GM19328 (cell line): ENCODE results near the gene DDX1.

Experiments
- ATAC-seq: cut with Tn5 transposase; IDR thresholded peaks from one replicate; pipeline ENCODE4 v1.9.1; 2021; ENCODE audit warnings: mild to moderate bottlenecking, moderate library complexity; ENCODE audit not compliant: unreplicated experiment

Gene DDX1

DNA sequence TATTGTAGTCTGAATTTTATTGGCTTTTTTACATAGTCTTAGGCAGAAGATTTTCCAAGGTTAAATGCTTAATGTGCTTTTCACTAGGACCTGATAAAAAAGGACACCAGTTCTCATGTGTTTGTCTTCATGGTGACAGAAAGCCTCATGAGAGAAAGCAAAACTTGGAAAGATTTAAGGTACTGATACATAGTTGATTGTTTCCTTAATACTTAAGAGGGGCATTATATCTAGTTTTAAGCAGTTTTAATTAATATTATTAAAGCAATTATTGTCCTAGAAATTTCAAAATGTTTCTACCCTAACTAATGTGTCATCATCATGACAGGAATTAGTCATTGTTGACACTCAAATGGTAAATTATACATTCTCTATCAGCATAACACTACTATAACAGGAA lies 35.3 kb downstream of the DDX1 start:
- no peak for ATAC-seq

DNA sequence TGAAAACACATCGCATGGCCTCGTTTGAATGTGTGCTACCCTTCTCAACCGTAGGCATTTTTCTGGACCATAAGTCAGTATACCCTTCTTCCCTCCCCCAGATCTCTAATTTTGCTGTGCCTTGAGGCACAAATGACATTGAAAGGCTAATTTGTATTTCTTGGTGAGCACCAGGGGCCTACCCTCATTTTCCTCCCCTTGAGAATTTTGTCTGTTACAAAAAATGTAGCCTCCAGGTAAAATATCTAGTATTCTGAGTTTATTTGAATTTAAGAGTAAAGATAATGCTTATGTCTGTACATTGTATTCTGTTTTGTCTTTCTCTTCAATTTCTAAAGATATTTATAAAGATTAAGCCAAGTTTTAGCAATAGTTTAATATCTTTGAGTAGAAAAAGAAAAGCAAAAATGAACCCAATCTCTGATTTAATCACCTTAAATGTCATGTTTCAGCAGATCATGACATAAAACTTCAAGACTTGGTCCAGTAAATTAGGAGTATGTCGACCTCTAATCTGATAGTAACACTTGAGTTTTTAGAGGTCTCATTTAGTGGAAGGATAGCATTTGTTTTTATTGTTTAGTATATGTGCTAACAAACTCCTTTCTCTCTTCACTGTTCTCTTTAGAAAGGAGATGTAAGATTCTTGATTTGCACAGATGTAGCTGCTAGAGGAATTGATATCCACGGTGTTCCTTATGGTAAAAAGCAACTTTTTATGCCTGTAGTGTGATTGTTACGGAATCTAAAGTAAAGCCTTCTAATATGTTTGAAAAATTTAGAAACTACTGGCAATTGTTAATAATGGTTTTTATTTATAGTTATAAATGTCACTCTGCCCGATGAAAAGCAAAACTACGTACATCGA lies 36.4 kb downstream of the DDX1 start:
- ATAC-seq: no peak

DNA sequence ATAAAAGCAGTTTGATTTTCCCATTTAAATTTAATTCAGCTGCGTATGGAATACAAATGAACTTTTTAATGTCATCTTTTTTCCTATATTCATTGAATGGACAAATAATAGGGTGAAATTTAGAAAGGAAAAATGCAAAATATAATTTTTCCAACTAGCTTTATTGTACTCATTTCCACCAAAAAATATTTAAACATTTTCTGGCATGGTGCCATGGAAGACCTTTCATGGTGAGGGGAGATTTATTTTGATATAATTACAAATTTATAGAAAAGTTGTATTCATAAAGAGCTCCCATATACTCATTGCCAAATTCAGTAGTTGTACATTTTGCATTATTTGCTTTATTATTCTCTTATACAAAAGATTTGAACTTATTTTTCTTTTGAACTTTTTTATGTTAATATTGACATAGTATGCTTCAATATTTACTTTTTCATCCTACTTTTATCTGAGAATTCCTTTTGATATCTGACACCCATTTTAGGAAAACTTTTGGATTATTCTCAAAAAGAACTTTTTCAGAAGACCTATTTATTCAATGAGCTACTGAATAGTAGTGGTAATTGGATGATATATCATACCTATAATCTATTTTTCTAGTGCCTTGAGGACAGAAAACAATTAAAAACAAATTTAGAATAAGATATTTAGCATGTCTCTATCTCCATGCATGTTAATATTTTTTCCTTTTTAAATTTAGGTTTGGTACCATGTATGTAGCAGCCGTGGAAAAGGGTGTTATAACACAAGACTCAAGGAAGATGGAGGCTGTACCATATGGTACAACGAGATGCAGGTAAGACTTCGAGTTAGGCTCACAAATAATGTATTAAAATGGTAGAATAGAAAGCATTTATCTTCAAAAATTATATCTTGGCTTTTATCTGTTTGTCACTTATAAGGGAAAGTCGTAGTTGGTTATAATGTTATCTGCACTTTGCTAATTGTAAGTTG lies 37.5 kb downstream of the DDX1 start:
- ATAC-seq: no peak

DNA sequence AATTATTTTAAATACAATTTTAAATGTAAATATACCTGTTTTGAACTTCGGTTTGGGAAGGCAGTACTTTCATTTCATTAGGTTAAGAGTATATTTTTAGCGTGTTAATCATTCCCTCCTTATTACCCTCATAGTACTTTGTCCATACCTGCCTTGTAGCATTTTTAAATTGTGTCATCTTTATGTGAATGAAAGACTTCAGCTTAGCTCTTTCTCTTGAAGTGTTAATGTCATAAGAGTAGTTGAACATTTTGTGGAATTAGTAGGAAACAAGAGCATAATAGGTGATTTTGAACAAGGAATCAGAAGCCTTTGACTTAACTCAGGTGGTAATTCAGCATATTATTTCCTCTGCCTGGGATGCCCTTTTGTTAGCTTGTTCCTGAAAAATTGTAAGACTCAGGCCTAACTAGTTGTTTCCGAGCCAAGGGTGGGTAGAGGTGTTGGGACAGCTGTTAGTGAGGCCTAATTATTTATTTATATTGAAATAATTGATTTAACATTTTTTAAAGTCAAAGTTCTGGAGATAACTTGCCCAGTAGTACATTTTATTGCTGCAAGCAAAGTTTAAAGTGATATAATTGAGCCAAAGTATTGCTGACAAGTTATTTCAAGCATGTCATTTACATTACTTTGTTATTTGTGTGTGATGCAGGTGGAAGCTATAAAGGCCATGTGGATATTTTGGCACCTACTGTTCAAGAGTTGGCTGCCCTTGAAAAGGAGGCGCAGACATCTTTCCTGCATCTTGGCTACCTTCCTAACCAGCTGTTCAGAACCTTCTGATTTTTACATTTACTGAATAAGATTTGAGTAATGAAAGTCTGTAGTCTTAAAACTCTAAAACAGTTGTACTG lies 38.7 kb downstream of the DDX1 start:
- no peak for ATAC-seq

DNA sequence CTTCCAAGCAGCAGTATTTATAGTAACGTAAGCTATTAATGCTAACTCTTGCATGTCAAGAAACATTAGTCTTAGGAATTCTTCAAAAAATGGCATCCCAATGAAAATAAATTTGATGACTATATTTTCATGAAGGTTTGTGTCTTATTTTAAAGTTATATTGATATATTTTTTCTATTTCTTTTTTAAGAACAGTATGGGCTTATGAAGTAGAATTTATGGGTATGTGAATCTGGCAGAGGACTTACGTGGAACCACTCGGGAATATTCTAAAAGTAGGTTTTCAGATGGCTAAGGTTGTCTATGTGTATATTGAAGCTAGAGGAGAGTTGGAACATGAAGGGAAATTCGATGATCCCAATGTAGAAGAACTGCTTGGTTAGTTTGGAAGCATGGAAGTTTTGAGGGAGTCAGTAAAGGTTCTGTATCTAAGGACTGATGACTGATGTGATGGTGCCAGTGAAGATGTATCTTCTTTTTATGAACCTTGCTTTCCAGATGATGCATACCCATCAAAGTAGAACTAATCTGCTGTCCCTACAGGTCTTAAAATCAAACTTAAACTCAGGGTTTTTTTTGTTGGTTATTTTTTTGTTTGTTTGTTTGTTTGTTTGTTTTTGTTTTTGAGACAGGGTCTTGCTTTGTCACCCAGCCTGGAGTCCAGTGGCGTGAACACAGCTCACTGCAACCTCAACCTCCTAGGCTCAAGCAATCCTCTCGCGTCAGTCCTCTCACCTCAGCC lies 39.5 kb downstream of the DDX1 start:
- no peak for ATAC-seq

DNA sequence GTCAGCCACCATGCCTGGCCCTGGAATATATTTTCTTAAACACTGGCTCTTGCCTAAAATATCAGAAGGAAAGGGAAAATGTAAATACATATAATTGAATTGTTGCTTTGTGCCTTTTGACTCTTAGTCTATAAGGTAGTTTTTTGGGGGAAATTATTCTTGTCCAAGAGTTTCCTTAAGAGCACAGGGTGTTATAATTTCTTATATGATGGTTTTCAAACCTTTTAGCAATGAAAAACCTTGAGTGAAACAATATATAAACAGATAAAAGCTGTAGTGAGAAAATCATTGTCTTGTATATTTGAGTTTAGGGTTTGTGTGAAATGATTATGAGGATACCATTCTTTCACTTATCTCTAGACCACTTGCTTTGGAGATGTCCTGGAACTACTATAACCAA lies 40.2 kb downstream of the DDX1 start:
- no peak for ATAC-seq

DNA sequence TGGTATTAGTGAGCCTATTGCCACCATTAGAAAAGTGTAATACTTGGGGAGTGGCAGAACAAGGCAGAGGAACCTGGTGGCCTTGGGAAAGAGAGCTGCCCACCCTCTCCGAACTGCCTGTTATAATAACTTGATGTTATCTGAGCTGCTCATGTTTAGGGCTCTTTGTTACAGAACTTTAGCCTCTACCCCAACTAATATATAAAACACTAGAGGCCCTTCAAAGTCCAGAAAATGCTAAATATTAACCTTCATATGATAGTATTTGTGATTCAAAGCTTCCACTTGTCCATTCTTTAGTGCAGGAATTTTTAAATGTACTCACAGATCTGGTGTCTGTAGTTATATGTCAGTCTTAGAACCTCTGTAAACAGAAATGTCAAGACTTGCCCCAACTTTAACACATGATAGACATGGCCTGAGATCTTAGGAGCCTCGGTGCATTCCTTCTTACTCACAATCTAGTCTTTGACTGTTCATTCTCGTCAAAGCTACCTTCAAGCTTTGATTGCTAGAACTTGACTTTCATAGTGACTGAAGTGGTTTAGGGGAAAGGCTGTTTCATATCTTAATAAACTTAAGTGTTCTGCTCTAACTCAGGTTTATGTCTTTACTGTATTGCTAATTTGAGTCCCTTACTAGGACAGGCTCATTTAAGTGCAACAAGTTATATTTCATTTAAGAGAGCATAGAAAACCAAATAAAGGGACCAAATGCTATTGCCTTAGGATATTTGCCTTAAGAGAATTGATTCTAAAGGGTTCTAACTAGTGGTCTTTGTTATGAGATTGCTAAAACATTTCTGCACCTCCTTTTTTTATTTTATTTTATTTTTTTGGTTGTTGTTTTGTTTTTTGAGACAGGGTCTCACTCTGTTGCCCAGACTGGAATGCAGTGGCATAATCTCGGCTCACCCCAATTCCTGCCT lies 41.6 kb downstream of the DDX1 start:
- no peak for ATAC-seq

DNA sequence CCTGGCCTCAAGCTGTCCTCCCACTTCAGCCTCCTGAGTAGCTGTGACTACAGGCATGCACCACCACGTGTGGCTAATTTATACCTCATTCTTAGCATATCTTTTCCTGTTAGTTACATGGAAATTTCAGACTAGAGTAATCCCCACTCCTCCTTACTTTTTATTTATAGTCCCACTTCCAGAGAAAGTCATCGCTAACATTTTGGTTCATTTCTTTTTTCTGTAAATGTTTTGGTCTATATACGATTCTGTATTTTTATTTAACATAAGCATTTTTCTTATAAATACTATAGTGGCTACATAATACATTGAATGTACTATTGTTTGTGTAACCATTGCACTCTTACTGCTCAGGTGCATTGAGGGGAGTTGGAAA lies 42.3 kb downstream of the DDX1 start:
- ATAC-seq: no peak

DNA sequence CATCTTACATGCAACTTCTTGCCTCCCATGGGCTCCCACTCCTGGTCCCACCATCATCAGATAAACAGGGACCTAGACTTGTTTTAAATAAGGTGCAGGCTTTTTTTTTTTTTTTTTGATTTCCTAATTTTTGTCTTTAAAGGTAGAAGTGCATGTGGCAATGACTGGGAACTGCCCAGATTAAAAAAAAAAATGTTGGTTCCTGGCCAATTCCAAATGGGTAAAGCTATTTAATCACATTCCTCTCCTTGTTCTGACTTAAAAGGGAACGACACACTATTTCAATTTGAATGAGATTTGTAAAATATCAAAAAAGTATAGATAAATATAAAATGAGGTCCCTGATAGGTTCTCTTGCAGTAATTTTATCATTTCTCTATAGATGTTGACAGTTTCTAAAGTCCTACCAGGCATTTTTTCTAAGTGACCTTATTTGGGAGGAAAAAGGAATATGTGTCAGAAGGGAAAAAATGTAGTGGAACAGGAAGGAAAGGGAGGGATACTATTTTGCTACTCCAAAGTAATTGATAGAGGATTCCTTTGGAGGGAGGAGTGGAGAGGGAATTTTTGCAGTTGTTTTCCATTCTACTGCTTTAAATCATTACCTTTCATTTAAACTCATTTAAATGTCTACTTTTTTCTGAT lies 43.3 kb downstream of the DDX1 start:
- ATAC-seq: no peak

DNA sequence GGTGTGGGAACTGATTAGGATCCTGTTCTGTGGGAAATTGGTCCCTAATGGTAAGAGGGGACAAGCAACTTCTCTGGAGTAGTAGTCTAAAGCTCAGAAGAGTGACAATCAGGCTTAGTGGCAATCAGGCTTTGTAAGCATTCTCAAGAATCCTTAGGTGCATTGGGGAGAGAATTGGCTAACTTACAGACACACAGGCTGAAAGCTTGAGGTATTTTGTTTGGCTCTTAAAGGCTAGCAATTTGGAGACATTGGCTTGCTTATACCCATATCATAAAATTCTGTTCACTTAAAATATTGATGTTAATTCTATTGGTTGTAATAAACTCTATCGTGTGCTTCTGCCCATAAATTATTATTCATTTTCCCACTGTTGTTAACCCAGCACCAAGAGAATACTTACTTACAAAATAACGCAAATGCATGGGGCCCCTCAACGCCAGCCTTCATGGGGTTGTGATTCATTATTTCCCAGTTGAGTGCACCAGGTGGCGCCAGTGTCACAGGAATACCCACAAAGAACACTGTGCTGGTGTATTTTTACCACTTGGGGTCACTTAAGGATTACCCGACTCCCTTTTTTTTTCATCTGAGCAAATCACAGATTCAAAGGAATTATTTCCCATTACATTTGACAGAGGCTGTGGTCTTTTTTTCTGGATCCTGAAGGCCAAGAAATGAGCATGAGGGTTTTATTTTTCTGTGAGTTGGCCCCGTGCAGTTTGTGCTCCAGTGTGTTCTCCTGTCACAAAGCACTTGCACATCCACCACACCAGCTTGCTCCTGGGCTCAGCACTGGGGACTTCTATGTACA lies 45.5 kb downstream of the DDX1 start:
- ATAC-seq: peak; percentile 67

DNA sequence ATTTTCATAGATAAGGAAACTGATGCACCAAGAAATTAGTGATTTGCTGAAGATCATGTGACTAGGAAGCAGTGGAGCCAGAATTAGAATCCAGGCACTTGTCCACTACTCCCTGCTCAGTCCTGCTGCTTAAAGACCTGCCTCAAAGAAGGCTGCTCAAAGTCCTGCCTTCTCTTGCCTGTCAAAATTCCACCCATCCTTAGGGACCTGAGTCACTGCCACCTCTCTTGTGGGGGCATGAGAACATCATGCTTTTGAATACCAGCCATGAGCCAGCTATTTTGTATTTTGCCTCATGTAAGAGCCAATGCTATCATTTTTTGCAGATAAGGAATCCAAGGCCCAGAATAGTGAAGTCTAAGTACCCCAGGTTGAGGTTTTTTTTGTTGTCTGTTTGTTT lies 47.1 kb downstream of the DDX1 start:
- no peak for ATAC-seq

DNA sequence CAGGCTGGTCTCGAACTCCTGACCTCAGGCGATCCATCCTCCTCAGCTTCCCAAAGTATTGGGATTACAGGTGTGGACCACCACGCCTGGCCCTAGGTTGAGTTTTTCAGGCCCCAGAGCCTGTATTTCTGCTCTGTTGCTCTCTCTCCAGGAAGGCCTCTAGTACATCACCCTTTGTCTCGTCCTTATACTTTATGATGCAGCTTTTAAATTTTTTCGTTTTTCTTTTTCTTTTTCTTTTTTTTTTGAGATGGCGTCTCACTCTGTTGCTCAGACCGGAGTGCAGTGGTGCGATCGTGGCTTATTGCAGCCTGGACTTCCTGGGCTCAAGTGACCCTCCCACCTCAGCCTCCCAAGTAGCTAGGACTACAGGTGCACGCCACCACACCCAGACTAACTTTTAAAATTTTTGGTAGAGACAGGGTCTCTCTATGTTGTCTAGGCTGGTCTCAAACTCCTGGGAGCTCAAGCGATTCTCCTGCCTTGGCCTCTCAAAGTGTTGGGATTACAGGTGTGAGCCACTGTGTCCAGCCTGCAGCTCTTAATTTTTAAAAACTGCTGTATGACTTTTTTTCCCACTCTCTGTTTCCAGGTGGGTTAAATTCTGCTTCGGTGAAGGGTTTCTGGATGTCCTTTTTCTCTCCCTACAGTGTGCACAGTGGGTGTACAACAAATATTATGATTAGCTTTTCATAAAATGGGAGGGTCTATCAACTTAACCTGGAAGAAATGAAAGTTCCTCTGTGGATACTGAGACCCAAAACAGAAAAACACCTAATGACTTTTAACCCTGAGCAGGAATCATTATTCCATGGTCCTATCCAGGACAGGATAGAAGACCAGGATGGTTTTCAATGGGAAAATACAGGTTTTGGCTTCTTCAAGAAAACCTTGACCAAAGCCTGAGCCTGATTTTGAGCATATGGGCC lies 47.9 kb downstream of the DDX1 start:
- no peak for ATAC-seq

DNA sequence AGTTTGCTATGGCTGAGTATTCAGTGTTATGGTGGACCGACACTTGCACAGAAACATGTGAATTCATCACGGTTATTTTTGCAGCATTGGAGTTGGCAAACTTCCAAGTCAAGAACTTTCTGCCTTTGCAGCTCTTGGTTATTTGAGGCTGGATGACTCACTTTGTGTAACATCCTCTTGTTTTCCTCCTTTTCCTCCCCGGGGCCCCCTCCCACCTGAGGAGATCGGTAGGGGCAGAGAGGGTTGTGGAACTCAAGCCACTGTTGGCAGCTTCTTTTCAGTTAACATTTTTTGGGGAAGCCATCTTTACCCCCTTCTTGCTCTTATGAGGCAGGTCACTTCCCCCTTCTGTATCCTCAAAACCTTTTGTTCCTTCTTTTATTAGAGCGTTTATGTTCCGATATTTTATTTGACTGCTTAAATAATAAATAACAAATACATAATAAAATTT lies 48.6 kb downstream of the DDX1 start:
- ATAC-seq: no peak

DNA sequence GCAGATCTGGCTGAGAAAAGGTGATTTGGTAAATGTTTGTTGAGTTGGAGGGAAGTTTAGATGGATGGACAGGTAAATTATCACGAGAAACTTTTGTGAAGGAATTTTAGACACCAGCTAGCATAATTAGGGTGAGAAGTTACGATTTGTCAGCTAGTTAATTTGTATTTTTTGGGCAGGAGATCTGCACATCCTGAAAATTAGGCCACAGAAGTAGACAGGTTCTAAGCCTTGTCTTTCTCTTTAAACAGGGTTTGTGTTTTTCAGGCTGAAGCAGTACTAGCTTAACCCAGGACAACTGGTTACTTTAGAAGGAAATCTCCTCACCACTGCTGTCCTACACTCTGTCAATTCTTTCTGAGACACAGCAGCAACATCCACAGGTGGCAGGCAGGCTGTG lies 49.1 kb downstream of the DDX1 start:
- no peak for ATAC-seq

DNA sequence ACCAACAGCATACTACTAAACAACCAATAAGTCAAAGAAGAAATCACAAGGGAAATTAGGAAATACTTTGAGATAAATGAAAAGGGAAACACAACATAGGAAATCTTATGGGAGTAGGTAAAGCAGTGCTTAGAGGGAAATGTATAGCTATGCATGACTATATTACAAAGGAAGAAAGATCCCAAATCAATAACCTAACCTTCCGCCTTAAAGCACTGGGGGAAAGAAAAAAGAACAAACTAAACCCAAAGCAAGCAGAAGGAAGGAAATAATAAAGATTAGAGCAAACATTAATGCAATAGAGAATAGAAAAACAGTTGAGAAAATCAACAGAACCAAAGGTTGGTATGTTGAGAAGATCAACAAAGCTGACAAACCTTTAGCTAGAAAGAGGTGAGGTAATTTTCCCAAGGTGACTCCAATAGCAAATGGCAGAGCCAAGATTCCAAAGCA lies 49.9 kb downstream of the DDX1 start:
- no peak for ATAC-seq

DNA sequence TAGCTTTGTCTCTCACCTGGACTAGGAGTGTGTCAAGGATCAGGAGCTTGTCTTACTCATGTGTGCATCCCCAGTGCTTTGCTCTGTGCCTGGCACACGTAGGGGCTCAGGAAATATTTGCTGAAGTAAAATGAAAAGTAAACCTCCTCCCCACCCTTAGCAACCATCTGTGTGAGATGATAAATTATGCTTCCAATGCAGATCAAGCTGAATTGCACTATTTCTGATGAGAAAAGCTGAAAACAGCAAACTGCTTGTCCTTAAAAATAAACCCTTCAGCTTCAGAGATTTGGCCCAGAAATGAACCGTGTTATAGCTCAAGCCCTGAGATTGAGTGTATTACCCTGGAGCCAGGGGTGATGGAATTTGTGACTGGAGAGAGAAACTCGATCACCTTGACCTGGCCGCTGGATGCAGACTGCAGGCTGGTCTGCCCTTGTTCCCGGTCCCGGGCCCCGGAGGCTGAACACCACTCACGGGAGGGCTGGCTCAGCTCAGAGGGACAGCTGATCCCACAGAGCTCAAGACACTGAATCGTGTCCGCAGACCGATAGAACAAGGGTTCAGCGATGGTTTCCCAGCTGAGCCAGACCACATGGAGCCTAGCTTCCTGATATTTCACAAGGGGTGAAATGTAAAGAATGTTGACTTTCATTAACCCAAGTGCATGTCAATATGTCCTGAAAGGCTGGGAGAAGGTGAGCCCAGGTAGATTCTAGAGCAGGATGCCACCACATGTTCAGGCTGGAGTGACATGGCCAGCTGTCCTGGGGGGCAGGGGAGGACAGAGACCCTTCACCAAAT lies 50.5 kb downstream of the DDX1 start:
- no peak for ATAC-seq
